NCI-H2029 treated with DMSO at 0.1 percent for 48 hours (cell line): ENCODE measurements around the gene CDC42EP5.
"Not testable (repeated sequence)": the region's sequence is repeated elsewhere in the genome, so short reads cannot be mapped to it uniquely, and the experiment has no call there.

ENCODE experiments used
- DNase-seq: peaks from one replicate; lab custom pipeline; 2025; lab: John Stamatoyannopoulos, UW

CDC42EP5 gene

DNA sequence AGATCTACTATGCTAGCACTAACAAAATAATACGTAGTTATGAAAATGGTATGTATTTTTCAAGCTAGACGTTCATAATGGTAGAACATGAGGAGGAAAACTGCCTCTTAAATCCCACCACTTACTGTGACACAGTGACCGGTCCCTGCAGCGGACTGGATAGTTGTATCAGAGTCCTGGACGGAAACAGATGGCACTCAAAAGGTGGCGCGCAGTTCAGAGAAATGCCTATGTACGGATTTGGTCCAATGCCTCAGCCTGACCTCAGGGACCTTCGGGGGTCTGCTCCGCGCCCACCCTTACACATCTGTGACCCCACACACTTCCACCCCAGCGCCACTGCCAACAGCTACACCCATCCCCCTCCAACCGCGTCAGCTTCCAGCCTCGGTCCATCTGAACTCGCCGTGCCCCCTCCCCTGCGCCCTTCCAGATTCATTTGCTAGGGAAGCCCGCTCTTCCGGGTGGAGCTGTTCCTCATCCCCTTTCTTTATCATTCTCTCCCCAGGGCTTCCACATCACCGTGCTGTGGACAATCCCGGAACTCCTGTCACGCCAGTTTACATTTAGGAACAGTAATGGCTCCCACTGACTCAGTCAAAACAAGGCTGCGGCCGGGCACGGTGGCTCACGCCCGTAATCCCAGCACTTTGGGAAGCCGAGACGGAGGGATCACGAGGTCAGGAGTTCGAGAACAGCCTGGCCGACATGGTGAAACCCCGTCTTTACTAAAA, 24.9 kb downstream of the CDC42EP5 start:
- no peak for DNase-seq

GRCh38 chr19:54446349-54446748, 26.7 kb downstream of the CDC42EP5 start:
- not testable (repeated sequence) for DNase-seq

DNA sequence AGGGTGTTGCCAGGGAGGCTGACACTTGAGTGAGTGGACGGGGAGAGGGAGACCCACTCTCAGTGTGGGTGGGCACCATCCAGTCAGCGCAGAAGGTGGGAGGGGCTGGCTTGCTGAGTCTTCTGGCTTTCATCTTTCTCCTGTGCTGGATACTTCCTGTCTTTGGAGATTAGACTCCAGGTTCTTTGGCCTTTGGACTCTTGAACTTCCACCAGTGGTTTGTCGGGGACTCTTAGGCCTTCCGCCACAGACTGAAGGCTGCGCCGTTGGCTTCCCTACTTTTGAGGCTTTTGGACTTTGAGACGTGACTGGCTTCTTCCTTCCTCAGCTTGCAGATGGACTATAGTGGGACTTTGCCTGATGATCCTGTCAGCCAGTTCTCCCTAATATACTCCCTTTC, 28.4 kb downstream of the CDC42EP5 start:
- DNase-seq: no peak

DNA sequence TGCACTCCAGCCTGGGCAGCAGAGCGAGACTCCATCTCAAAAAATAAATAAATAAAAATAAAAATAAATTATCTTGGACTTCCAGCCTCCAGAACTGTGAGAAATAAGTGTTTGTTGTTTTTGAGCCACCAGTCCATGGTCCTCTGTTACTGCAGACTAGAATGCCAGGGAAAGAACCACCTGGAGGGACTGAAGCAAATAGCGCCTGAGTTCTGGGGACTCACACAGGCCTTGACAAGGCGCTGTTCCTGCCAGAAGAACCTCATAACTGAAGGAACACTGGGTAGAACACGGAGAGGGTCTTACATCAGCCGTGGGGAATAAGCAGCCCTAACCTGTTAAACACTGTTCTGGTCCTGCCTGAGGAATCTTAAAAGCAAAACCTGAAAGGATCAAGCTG, 32.5 kb downstream of the CDC42EP5 start:
- DNase-seq: no peak

- no peak for DNase-seq
Observed at GRCh38 chr19:54439174-54439851, 33.8 kb downstream of the CDC42EP5 start.

GRCh38 chr19:54436628-54437252, 36.4 kb downstream of the CDC42EP5 start:
- DNase-seq: no peak

GRCh38 chr19:54436031-54436523, 37.0 kb downstream of the CDC42EP5 start:
- DNase-seq: no peak

- no peak for DNase-seq
Observed at GRCh38 chr19:54435551-54436016, 37.5 kb downstream of the CDC42EP5 start.

DNA sequence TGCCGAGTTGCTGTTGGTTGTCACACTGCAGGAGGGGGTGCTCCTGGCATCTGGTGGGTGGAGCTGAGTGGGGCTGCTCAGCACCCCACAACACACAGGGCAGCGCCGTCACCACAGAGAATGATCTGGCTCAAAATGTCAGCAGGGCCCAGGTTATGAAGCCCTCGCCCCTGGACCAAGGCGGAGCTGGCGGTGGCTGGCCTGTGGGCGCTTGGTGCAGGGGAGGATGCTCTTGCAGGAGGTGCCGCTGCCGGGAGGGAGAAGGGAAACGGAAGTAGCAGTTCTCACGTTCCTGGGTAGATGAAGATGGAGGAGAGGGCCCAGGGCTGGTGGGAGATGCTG, 38.3 kb downstream of the CDC42EP5 start:
- no peak for DNase-seq

DNA sequence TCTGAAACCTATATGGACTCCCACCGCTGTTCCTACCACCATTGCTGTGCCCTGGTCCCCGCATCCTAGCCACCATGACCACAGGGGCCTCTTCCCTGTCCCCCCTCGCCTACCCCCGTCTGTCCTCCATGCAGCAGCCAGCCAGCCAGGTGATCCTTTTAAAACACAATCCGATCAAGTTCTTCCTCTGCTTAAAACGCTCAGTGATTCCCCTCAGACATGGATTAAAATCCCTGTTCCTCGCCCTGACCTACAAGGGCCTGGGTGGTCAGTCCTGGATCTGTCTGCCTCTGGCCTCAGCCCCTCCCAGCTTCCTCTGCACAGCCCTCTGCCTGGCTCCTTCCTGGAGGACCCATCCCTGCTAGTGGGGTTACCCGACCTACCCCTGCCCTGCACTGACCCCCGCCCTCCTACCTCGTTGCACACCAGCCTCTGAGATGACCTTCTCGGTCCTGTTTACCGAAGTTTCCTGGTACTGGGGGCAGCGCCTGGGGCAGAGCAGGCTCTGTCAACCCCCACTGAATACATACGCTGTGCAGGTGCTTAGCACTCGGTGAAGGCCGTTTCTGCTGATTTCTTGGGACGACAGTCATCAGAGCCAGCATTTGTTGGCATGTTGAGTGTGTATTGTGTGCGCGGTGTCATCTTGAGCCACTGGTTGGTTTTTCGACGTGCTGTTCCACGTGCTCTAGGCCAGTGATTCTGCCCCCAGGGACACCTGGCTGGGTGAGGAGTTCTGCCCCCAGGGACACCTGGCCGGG, 38.8 kb downstream of the CDC42EP5 start:
- DNase-seq: no peak

- no peak for DNase-seq
Observed at GRCh38 chr19:54433697-54434096, 39.4 kb downstream of the CDC42EP5 start.

DNA sequence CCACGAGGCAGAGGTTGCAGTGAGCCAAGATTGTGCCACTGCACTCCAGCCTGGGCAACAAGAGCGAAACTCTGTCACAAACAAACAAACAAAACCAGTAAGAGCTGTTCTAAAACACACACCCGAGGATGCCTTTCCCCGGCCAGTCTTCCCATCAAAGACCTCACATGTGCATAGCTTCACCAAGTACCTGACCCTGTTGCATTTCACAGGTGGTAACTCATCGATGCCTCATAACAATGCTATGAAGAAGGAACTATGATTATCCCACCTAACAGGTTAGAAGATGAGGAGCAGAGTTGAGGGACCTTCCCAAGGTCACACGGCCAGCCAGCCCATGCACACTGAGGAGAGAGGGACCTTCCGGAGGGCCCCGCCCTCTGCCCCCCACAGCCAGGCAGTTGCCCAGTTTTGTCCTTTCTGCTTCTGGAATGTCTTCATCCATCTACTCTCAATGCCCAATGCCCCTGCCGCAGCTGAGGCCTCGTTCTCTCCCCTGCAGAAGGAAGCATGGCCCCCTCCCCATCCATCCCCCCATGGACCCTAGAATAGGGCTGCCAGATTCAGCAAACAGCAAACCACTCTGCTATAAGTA, 40.9 kb downstream of the CDC42EP5 start:
- no peak for DNase-seq

GRCh38 chr19:54431255-54431838, 41.7 kb downstream of the CDC42EP5 start:
- DNase-seq: peak; percentile 67

GRCh38 chr19:54430306-54431254, 42.5 kb downstream of the CDC42EP5 start:
- no peak for DNase-seq

DNA sequence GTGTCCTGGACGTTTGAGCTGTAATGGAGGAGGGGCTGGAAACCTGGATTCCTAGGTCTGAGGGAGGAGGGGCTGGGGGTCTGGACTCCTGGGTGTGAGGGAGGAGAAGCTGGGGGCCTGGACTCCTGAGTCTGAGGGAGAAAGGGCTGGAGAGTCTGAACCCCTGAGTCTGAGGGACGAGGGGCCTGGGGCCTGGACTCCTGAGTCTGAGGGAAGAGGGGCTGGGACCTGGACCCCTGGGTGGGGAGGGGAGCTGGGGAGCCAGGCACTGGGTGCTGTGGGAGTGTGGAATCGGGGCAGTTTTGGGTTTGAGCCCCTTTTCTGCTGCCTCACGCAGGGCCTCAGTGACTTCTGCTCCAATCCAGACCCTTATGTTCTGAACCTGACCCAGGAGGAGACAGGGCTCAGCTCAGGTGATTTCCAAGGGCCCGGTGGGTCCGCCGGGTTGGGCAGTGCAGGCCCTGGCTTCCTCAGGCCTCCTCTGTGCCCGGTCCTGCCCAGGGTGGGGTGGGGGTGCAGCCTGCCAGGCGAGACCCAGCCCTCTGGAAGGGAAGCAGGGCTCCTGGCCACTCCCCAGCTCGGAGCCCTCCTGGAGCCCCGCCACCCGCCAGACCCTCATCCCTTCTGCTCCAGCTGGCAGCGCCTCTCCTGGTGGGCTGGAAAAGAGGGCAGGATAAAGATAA, 43.4 kb downstream of the CDC42EP5 start:
- no peak for DNase-seq

DNA sequence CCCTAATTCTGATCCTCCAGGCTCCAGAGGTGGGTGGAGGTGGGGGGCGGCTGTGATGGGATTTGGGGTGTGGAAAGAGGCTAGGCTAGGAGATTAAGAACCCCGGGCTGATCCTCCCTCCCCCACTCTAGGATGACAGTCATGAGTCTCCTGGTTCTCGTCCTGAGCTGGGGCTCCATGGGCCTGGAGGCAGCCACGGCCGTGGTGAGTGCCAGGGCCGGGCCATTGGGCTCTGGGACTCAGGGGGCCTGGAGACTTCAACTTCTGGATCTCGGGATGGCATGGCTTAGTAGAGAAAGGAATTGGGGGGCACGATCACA, 44.0 kb downstream of the CDC42EP5 start:
- DNase-seq: no peak

DNA sequence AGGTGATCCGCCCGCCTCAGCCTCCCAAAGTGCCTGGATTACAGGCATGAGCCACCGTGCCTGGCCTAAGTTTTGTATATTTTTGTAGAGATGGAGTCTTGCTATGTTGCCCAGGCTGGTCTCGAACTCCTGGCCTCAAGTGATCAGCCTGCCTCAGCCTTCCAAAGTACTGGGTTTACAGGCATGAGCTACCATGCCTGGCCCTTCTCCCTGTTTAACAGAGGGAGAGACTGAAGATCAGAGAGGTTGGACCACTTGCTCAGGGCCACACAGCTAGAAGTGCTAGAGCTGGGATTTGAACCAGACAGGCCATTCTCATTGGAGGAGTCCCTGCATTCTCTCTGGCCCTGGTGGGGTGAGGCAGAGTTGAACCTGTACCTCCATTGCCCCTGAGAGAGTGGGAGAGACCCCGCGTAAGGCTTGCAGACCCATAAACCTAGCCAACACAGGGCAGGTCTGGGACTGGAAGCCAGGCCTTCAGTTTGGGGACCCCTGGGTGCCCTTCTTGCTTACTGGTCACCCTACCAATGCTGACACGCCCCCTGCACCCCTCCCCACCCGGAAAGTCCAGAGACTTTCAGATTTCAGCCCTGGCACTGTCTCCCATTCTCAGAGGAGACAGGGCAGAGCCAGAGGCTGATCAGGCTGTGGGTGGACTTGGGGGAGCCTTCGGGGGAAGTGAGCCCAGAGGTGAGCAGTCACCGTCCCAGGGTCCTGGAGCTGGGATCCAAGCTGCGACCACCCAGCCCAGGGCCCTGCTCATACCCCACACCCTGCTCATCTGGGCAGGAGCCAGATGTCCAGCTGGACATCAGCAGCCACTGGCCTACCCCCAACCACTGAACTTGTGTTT, 44.5 kb downstream of the CDC42EP5 start:
- no peak for DNase-seq

- DNase-seq: no peak
Observed at GRCh38 chr19:54427586-54427985, 45.5 kb downstream of the CDC42EP5 start.
